Calu3 (cell line): ENCODE data around the gene PPP2R3B. TPM values are rescaled to one million over a fixed set of nuclear protein-coding genes. Genes with fewer than 3 reads are reported as not detected.
A peak's percentile ranks its signal among the peaks of the same experiment; 100 is the strongest.

Source experiments
- BruUV-seq: library from RNA; stranded (reverse); fragments of 400-500 nt; replicated peaks from 2 replicates; lab custom pipeline; 2021; lab: Mats Ljungman, UMichigan
- CTCF ChIA-PET: fragments of 300-600 bp; sonication (Branson Sonifier 250); formaldehyde crosslinking; loops from one replicate; lab custom pipeline; 2022; ENCODE audit warnings: antibody characterized with exemption; lab: Charles Lee
- DNase-seq: peaks from one replicate; pipeline ENCODE4 v3.0.0; 2022
- H3K27ac Mint-ChIP-seq: one replicate; pipeline ENCODE4 v1.8.0; 2022; ENCODE audit warnings: mixed read lengths; ENCODE audit not compliant: unreplicated experiment
- H3K27me3 Mint-ChIP-seq: one replicate; pipeline ENCODE4 v1.8.0; 2022; ENCODE audit warnings: mixed read lengths; ENCODE audit not compliant: unreplicated experiment
- H3K36me3 Mint-ChIP-seq: one replicate; pipeline ENCODE4 v1.8.0; 2022; ENCODE audit warnings: mild to moderate bottlenecking, moderate library complexity, mixed read lengths; ENCODE audit not compliant: insufficient read depth, unreplicated experiment
- H3K4me1 Mint-ChIP-seq: one replicate; pipeline ENCODE4 v1.8.0; 2022; ENCODE audit warnings: mild to moderate bottlenecking, low read depth, mixed read lengths; ENCODE audit not compliant: unreplicated experiment
- H3K4me3 Mint-ChIP-seq: one replicate; pipeline ENCODE4 v1.8.0; 2022; ENCODE audit warnings: mild to moderate bottlenecking, low read depth, moderate library complexity, mixed read lengths; ENCODE audit not compliant: unreplicated experiment
- H3K9me3 Mint-ChIP-seq: one replicate; pipeline ENCODE4 v1.8.0; 2022; ENCODE audit warnings: low read depth, mixed read lengths; ENCODE audit not compliant: unreplicated experiment
- CTCF ChIP-seq: fragments of 200-600 bp; IDR thresholded peaks from one replicate; pipeline ENCODE4 v1.8.0; 2022; ENCODE audit warnings: antibody characterized with exemption; ENCODE audit not compliant: unreplicated experiment
- intact Hi-C: fragments of 100-400 bp; cut with micrococcal nuclease; formaldehyde crosslinking; loops from one replicate; pipeline ENCODE4 v1.10.0; 2022; ENCODE audit not compliant: unreplicated experiment
- total RNA-seq: library from RNA; stranded (reverse); gene quantifications from 2 replicates; pipeline ENCODE4 v1.2.3, GENCODE V29; 2022

Gene PPP2R3B
- total RNA-seq, 1 experiment from 2014 or later = 25.4 TPM

GRCh38 chrX:318068-318738 is 68.5 kb downstream of the PPP2R3B start:
- no peak for TF ChIP-seq CTCF
- H3K27me3 Mint-ChIP-seq = no peaks in the 10 kb centered on the region
- peak overlapping the region; percentile 80 for H3K4me3 Mint-ChIP-seq
- H3K36me3 Mint-ChIP-seq = peaks cover 44% of the 10 kb centered on the region
- H3K4me1 Mint-ChIP-seq = peaks cover 3% of the 10 kb centered on the region
- peaks cover 3% of the 10 kb centered on the region for H3K9me3 Mint-ChIP-seq
- H3K27ac Mint-ChIP-seq = peak overlapping the region; percentile 99
- intact Hi-C loops = no loop called here
- CTCF ChIA-PET = no interaction called here
- peak; percentile 93 for DNase-seq
- BruUV-seq = no TSS peak

- BruUV-seq = no TSS peak
- no peak for TF ChIP-seq CTCF
- Mint-ChIP-seq H3K9me3 (peaks cover 3% of the 10 kb centered on the region), H3K27ac (peak overlapping the region; percentile 99), H3K4me3 (peak overlapping the region; percentile 80), H3K27me3 (no peaks in the 10 kb centered on the region), H3K4me1 (no peaks in the 10 kb centered on the region), H3K36me3 (peaks cover 47% of the 10 kb centered on the region)
- intact Hi-C loops = no loop called here
- no peak for DNase-seq
- CTCF ChIA-PET = no interaction called here
Observed at GRCh38 chrX:317424-318067, 69.2 kb downstream of the PPP2R3B start.

- CTCF ChIA-PET = no interaction called here
- Mint-ChIP-seq H3K36me3 (peaks cover 47% of the 10 kb centered on the region), H3K4me1 (no peaks in the 10 kb centered on the region), H3K9me3 (peaks cover 3% of the 10 kb centered on the region), H3K27me3 (no peaks in the 10 kb centered on the region), H3K27ac (no peak overlapping the region), H3K4me3 (peak overlapping the region; percentile 80)
- TF ChIP-seq CTCF = no peak
- intact Hi-C loops = no loop called here
- no TSS peak for BruUV-seq
- no peak for DNase-seq
Observed at GRCh38 chrX:316351-317325, 70.1 kb downstream of the PPP2R3B start.

GRCh38 chrX:314781-315595 is 71.7 kb downstream of the PPP2R3B start:
- Mint-ChIP-seq H3K36me3 (peaks cover 40% of the 10 kb centered on the region), H3K9me3 (peaks cover 3% of the 10 kb centered on the region), H3K27ac (no peak overlapping the region), H3K4me1 (no peaks in the 10 kb centered on the region), H3K27me3 (no peaks in the 10 kb centered on the region), H3K4me3 (no peak overlapping the region)
- intact Hi-C loops = no loop called here
- TSS peak; percentile 20 for BruUV-seq
- TF ChIP-seq CTCF = no peak
- CTCF ChIA-PET = no interaction called here
- DNase-seq = no peak
